NOMO-1 treated with dmso at 0.1 percent for 144 hours (cell line): Measurements from ENCODE around the gene UBE4A.

ENCODE experiments used
- DNase-seq: peaks from one replicate; lab custom pipeline; 2025; ENCODE audit not compliant: unreplicated experiment; lab: John Stamatoyannopoulos, UW

The UBE4A gene

DNA sequence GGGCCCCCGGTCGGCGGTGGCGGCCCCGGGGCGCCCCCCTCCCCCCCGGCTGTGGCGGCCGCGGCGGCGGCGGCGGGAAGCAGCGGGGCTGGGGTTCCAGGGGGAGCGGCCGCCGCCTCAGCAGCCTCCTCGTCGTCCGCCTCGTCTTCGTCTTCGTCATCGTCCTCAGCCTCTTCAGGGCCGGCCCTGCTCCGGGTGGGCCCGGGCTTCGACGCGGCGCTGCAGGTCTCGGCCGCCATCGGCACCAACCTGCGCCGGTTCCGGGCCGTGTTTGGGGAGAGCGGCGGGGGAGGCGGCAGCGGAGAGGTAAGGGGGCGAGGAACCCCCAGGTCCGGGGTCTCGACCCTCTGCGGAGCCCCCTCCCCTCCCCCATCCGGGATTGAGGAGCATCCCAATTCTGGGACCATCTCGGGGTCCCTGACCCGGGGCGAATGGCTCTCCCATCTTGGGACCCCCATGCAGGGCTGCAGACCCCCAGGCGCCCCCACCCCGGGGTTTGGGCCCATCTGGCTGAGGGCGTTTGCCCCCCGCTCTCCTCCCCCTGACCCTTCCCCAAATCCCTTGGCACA, 77.3 kb downstream of the UBE4A start:
- no peak for DNase-seq

DNA sequence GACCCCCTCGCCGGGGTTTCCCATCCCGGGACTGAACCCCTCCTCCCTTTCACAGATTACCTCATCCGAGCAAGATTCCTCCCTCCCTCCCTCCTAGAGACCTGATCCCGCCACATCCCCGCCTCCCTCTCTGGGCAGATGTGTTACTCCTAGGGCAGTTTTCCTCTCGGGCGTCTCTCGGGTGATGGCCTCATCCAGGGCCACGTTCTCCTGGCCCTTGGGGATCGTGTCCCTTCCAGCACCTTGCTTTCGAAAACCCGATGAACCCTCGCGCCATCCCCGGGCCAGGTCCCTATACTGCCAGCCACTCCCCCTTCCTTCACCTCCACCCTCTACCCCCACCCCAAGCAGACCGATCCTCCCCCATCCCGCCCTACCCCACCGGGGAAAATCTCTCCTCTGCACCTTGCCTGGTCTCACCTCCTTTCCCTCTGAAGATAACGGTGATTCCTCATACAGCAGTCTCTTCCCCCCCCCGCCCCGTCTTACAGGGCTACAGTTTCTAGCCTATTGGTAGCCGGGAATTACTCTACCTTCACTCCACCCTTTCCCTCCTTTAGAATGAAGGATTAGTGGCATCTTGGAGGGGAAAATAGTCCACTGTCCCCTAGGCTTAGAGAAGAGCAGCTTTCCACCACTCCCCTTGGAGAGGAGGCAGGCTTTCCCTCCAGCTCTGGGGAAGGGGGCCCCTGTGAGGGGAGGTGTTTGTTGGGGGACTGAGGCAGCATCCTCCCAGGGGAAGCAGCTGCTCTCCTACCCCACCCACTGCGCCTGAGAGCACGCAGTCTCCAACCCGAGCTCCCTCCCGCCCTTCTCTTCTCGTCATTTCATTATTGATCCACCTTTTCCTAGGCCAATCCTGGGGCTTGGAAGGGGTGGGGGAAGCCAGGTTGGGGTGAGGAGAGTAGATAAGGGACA, 78.1 kb downstream of the UBE4A start:
- no peak for DNase-seq

DNA sequence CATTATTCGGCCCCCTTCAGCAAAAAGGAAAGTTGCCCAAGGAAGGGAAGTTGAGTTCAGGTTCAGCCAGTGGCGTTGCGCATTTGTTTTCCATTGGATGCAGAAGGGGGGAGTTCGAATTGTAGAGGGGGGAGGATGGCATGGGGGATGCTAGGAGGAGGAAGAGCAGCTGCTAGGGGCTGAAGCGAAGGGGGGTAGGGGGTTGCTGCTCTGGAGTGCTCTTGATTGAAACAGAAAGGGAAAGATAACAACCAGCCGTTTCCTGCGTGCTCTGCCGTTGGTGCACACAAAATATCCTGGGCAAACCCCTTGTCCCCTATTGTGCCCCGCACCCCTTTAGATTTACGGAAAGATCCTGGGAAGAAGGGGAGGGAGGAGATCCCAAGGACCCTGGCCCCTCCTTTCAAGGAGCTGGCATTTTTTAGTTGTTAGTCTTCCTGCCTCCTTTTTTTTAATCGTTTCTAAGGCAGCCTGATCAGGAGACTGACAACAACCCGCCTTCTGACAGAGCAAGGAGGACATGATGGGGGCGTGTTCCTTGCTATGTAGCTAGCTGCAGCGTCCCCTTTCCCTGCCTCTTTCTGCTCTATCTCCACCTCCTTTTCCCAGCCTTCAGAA, 79.0 kb downstream of the UBE4A start:
- no peak for DNase-seq

- DNase-seq: no peak
These were observed 80.2 kb downstream of the UBE4A start for GRCh38 chr11:118439646-118440045.

DNA sequence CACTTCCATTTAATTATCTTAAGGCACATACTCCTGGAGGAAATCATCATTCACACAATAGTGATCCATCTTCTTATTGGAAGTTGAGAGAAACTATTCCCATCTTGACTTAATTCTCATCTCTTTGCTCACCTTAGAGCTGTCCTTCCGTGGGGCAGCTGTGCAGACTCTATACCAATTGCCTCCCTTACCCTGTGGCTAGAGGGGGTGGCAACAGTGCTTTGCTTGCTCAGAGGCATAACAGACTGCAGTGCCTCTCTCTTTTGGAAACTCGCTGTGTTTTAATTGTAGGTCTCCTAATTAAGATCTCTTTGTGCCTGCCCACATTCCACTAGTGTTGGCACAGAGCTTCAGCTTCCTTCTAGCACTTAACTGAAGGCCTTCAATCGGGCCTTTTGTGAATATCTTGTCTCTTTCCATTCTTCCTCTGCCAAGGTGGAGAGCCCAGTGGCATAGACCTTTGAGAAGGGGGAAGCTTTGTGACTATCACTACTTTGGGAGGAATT, 82.4 kb downstream of the UBE4A start:
- DNase-seq: no peak

DNA sequence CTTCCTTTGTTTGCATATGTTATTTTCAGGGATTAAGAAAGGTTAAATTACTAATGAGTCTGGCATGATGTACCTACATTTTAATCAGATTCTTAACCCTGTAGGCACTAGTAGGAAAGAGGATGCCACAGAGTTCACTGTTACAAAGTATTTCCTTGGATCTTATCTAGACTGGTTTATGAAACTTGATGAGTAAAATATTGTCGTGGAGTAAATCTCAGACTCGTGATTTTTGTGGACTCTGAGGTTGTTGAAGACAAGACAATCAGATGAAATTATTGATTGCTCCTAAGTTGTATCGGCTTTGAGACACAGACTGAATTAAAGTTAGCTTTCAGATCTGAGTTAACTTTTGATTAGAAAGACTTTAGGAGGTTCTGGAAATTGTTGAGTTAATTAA, 82.9 kb downstream of the UBE4A start:
- no peak for DNase-seq

DNA sequence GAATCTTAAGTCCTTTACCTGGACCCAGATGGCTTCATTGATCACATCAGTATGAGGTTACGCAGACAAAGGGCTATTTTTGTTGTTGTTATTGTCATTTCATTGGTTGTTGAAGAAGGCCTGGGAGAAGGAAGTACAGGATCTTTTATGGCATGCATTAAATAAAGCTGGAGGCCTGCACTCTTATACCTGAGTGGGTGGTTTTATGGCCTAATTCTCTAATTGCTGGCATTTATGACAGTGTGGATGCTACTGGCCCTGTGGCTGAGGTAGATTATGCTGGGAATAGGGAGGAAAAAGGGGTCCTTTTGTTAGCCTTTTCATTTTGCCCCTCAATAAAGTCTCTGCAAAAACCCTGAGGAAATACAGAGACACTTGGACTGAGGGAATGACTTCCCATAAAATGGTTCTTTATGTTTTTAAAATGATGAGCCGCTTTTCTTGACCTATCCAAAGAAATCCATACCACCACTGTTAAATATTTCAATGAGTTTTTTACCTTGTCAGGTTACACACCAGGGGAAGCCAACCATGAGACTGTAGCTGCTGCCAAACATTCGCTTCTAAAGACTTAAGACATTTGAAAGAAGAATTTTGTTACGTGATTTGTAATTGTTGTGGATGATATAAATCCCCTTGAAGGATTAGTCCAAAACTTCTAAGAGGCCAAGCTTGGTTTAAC, 83.6 kb downstream of the UBE4A start:
- DNase-seq: no peak

DNA sequence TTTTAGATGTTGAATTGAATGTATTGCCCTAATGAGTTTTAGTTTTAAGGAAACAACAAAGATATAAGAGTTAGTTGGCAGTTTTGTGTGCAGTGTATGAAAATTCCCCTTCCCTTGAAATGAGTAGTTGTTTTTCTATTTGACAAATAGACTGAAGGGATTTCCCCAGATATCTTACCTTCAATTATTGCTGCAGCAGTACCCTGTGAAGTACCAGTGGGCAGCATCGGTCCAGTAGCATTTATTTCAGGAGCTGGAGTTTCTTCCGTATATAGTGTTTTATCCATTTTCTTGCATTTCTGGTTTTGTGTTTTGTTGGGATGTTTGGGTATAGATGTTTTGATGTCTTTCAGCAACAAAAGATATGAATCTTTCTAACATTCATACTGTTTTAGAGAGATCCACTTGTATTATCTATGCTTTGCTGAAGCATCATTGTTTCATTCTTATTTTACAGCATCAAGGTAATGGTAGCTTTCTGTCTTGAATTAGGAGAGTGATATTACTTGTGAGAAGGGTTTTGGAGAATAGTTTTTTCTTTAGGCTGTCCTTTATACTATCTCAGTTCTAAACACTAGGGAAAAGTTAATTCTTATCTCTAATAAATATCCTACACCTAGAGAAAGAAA, 84.3 kb downstream of the UBE4A start:
- no peak for DNase-seq

DNA sequence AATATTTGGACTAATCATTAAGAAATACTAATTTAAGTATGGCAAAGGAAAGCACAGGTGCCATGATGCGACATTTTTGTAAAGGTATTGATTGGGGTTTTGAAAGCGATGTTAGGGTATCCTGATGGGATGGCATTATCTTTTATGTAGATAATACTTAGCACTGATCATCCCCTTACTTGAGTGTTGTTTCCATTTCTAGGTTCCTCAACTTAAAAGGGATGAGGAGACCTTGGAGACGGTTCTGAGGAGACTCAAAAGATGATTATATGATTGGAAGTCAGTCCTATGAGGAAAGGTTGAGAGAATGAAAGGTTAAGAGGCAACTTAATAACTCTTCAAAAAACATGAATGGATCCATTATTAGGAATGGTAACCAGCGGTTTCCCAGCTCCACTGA, 88.0 kb downstream of the UBE4A start:
- DNase-seq: no peak

- DNase-seq: no peak
These were observed 88.9 kb downstream of the UBE4A start for GRCh38 chr11:118448294-118448693.
